Activated CD4-positive, alpha-beta T cell treated with anti-CD3 and anti-CD28 coated beads, Interleukin-2, amount 50 U/mL, for 1 hour (primary cell): ENCODE results near the gene GSTA2.
"Not testable (repeated sequence)": the region's sequence is repeated elsewhere in the genome, so short reads cannot be mapped to it uniquely, and the experiment has no call there.

Experiments used
- DNase-seq: peaks from one replicate; pipeline ENCODE4 v3.0.0-alpha.2; 2020

Gene GSTA2

GRCh38 chr6:52763322-52763916, at the start of gene GSTA2:
TSS of gene GSTA2 (minus strand) at chr6:52763475. CDS start at chr6:52757947, 5,528 bp downstream.
- DNase-seq, result not testable (repeated sequence)

GRCh38 chr6:52809777-52810176, 46.5 kb upstream of the GSTA2 start:
- DNase-seq, result not testable (repeated sequence)

- no peak for DNase-seq
These were observed 45.4 kb upstream of the GSTA2 start for GRCh38 chr6:52808660-52809059.

GRCh38 chr6:52803668-52804255, 40.5 kb upstream of the GSTA2 start, which contains the start of gene GSTA1:
TSS of gene GSTA1 (minus strand) at chr6:52803816. CDS start at chr6:52799267, 4,549 bp downstream.
- not testable (repeated sequence) for DNase-seq

GRCh38 chr6:52802806-52803205, 39.5 kb upstream of the GSTA2 start:
- no peak for DNase-seq

- no peak for DNase-seq
These were observed 38.0 kb upstream of the GSTA2 start for GRCh38 chr6:52801188-52801841.

- not testable (repeated sequence) for DNase-seq
These were observed 36.0 kb upstream of the GSTA2 start for GRCh38 chr6:52799272-52799671.

GRCh38 chr6:52794366-52794765, 31.1 kb upstream of the GSTA2 start:
- not testable (repeated sequence) for DNase-seq

GRCh38 chr6:52790861-52791260, 27.6 kb upstream of the GSTA2 start:
- DNase-seq, result no peak

- not testable (repeated sequence) for DNase-seq
These were observed 26.4 kb upstream of the GSTA2 start for GRCh38 chr6:52789658-52790057.

- DNase-seq, result no peak
These were observed 25.2 kb upstream of the GSTA2 start for GRCh38 chr6:52788478-52788877.

GRCh38 chr6:52787917-52788316, 24.6 kb upstream of the GSTA2 start:
- no peak for DNase-seq

- DNase-seq, result no peak
These were observed 23.1 kb upstream of the GSTA2 start for GRCh38 chr6:52786249-52786956.

GRCh38 chr6:52782696-52783274, 19.5 kb upstream of the GSTA2 start:
- not testable (repeated sequence) for DNase-seq

- DNase-seq, result not testable (repeated sequence)
These were observed 18.9 kb upstream of the GSTA2 start for GRCh38 chr6:52782209-52782608.

- no peak for DNase-seq
These were observed 16.0 kb upstream of the GSTA2 start for GRCh38 chr6:52779237-52779636.

GRCh38 chr6:52776711-52777351, 13.6 kb upstream of the GSTA2 start:
- not testable (repeated sequence) for DNase-seq

- DNase-seq, result not testable (repeated sequence)
These were observed 6.1 kb upstream of the GSTA2 start for GRCh38 chr6:52769399-52769798.

- not testable (repeated sequence) for DNase-seq
These were observed 4.4 kb upstream of the GSTA2 start for GRCh38 chr6:52767658-52768057.

- DNase-seq, result not testable (repeated sequence)
These were observed 1.4 kb downstream of the GSTA2 start for GRCh38 chr6:52761673-52762491.

- no peak for DNase-seq
These were observed 3.0 kb downstream of the GSTA2 start for GRCh38 chr6:52760105-52760765.
